HepG2 (cell line): ENCODE results near the gene BTBD19. TPM values are rescaled to one million over a fixed set of nuclear protein-coding genes. Genes with fewer than 3 reads are reported as not detected.
A peak's percentile ranks its signal among the peaks of the same experiment; 100 is the strongest.

Source experiments
- ATF7-NPFF ChIP-seq: sonication (generic); formaldehyde crosslinking; IDR thresholded peaks from 2 replicates; pipeline ENCODE4 v1.8.1; 2023; ENCODE audit warnings: mild to moderate bottlenecking, low read depth, missing genetic modification reagents, moderate library complexity
- FIP1L1 ChIP-seq: fragments of 200-400 bp; formaldehyde crosslinking; IDR thresholded peaks from 2 replicates; pipeline ENCODE4 v1.6.1; 2018; ENCODE audit warnings: low read depth, mild to moderate bottlenecking, low read length, moderate library complexity, borderline replicate concordance; ENCODE audit not compliant: insufficient read depth
- HOXA3 ChIP-seq: sonication (generic); formaldehyde crosslinking; IDR thresholded peaks from 2 replicates; pipeline ENCODE4 v1.5.0; 2020; ENCODE audit warnings: missing genetic modification reagents
- ISX ChIP-seq: sonication (generic); formaldehyde crosslinking; conservative IDR thresholded peaks from 2 replicates; pipeline ENCODE4 v1.5.0; 2020; ENCODE audit warnings: missing genetic modification reagents
- PLRG1 ChIP-seq: fragments of 450-650 bp; conservative IDR thresholded peaks from 2 replicates; pipeline ENCODE4 v1.6.1; 2016
- RFX1 ChIP-seq: fragments of 450-650 bp; IDR thresholded peaks from 2 replicates; pipeline ENCODE4 v1.6.1; 2017
- SNRNP70 ChIP-seq: fragments of 200-400 bp; formaldehyde crosslinking; IDR thresholded peaks from 2 replicates; pipeline ENCODE4 v1.6.1; 2017; ENCODE audit warnings: mild to moderate bottlenecking, low read depth, low read length, moderate library complexity
- ZBTB1 ChIP-seq: sonication (generic); formaldehyde crosslinking; IDR thresholded peaks from 2 replicates; pipeline ENCODE4 v1.4.0; 2020; ENCODE audit warnings: missing genetic modification reagents, borderline replicate concordance
- ZFP36L2 ChIP-seq: sonication (generic); formaldehyde crosslinking; IDR thresholded peaks from 2 replicates; pipeline ENCODE4 v1.4.0; 2020; ENCODE audit warnings: missing genetic modification reagents
- ZNF224 ChIP-seq: sonication (generic); formaldehyde crosslinking; IDR thresholded peaks from 2 replicates; pipeline ENCODE4 v1.5.0; 2020; ENCODE audit warnings: mild to moderate bottlenecking, missing genetic modification reagents
- ZNF530 ChIP-seq: sonication (generic); formaldehyde crosslinking; IDR thresholded peaks from 2 replicates; pipeline ENCODE4 v1.5.0; 2020; ENCODE audit warnings: low read depth, mild to moderate bottlenecking, missing genetic modification reagents
- ZNF546 ChIP-seq: sonication (generic); formaldehyde crosslinking; conservative IDR thresholded peaks from 2 replicates; pipeline ENCODE4 v1.8.1; 2023; ENCODE audit warnings: mild to moderate bottlenecking, missing genetic modification reagents
- ZNF547 ChIP-seq: sonication (generic); formaldehyde crosslinking; IDR thresholded peaks from 2 replicates; pipeline ENCODE4 v1.5.1; 2020; ENCODE audit warnings: mild to moderate bottlenecking, missing genetic modification reagents
- ZNF776 ChIP-seq: sonication (generic); formaldehyde crosslinking; IDR thresholded peaks from 2 replicates; pipeline ENCODE4 v1.4.0; 2020; ENCODE audit warnings: mild to moderate bottlenecking, missing genetic modification reagents
- polyA plus RNA-seq, 8 experiments: library from polyadenylated mRNA; depleted of rRNA in 3 of 8; stranded (reverse) in 7 of 8; unstranded in 1 of 8; fragments of >200 nt; fragmentation: Illumina TruSeq in 4 of 8; extraction: Trizol in 4 of 8; gene quantifications; 2 replicates each; pipeline versions ENCODE4 v1.2.1 to v1.2.3, GENCODE V29; 2011 to 2016; ENCODE audit warnings: low read depth in 4 of 8, missing spikeins in 1 of 8, mixed read lengths in 1 of 8; ENCODE audit not compliant: insufficient read depth in 1 of 8
- total RNA-seq, 5 experiments: library from RNA; depleted of rRNA; stranded (reverse); fragments of >200 nt; fragmentation: Illumina TruSeq; extraction: Trizol; gene quantifications; 2 replicates each; pipeline ENCODE4 v1.2.3, GENCODE V29; 2016; ENCODE audit warnings: low read depth in 1 of 5
- TF ChIP-seq, protein P1 (sequence below), 2 experiments: IDR thresholded peaks; 2 replicates each; pipeline ENCODE4 v1.6.1; 2011 to 2012; ENCODE audit warnings: low read length in 2 of 2, borderline replicate concordance in 1 of 2, low read depth in 1 of 2, mild to moderate bottlenecking in 1 of 2, moderate library complexity in 1 of 2
- TF ChIP-seq, protein P2 (sequence below): sonication (generic); formaldehyde crosslinking; IDR thresholded peaks from 2 replicates; pipeline ENCODE4 v1.5.0; 2020; ENCODE audit warnings: mild to moderate bottlenecking, missing genetic modification reagents
- TF ChIP-seq, protein P3 (sequence below): sonication (generic); formaldehyde crosslinking; IDR thresholded peaks from 2 replicates; pipeline ENCODE4 v1.4.0; 2020; ENCODE audit warnings: missing genetic modification reagents
- TF ChIP-seq, protein P4 (sequence below): sonication (generic); formaldehyde crosslinking; conservative IDR thresholded peaks from 2 replicates; pipeline ENCODE4 v1.4.0; 2020; ENCODE audit warnings: missing genetic modification reagents
- TF ChIP-seq, protein P5 (sequence below): sonication (generic); formaldehyde crosslinking; conservative IDR thresholded peaks from 2 replicates; pipeline ENCODE4 v1.8.0; 2022; ENCODE audit warnings: missing genetic modification reagents

BTBD19 gene
- total and polyA plus RNA-seq, 2 of the 13 experiments (the other 11 are each of a cell fraction or from before 2014, with no cell fraction given): 2.7 to 6.7 TPM

DNA sequence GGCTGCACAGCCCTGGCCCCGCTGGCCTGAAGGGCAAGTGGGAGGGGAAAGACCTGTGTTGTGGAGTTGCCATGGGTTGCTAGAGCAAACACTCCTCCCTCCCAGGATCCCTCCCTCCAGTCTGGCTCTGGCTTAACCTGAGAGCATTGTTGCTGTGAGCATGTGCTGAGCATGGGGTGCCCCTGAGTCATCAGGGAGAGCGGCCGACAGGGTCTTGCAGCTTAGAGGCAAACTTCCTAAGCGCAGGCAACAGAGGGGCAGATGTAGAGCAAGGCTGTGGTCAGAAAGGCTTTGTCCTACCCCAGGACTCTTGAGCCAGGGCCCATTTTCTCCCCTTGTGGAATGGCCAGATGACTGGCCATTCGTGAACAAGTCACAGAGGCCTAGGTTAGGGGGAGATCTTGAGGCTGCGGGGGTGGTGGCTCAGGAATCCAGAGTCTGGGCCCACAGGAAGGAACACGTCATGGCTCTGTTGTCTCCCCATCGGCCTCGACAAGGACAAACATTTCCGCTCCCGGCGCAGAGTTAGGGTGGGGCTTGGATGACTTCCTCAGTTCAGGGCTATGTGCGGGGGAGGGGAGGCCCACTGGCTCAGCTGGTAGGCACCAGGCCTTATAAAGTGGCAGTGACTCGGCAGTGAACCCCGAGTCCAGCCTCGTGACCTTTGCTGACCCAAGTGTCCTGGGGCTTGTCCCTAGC, 810 bp upstream of the BTBD19 start (continued):
- TF ChIP-seq, protein P1, sequence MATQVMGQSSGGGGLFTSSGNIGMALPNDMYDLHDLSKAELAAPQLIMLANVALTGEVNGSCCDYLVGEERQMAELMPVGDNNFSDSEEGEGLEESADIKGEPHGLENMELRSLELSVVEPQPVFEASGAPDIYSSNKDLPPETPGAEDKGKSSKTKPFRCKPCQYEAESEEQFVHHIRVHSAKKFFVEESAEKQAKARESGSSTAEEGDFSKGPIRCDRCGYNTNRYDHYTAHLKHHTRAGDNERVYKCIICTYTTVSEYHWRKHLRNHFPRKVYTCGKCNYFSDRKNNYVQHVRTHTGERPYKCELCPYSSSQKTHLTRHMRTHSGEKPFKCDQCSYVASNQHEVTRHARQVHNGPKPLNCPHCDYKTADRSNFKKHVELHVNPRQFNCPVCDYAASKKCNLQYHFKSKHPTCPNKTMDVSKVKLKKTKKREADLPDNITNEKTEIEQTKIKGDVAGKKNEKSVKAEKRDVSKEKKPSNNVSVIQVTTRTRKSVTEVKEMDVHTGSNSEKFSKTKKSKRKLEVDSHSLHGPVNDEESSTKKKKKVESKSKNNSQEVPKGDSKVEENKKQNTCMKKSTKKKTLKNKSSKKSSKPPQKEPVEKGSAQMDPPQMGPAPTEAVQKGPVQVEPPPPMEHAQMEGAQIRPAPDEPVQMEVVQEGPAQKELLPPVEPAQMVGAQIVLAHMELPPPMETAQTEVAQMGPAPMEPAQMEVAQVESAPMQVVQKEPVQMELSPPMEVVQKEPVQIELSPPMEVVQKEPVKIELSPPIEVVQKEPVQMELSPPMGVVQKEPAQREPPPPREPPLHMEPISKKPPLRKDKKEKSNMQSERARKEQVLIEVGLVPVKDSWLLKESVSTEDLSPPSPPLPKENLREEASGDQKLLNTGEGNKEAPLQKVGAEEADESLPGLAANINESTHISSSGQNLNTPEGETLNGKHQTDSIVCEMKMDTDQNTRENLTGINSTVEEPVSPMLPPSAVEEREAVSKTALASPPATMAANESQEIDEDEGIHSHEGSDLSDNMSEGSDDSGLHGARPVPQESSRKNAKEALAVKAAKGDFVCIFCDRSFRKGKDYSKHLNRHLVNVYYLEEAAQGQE (IDR thresholded peaks at IDR 0.05; ENCODE audit: borderline replicate concordance in 1 of 2, low read depth in 1 of 2, low read length in 2 of 2): no peak
- TF ChIP-seq SNRNP70: no peak
- no peak for TF ChIP-seq ZNF530 (CRISPR knock-in tag)
- TF ChIP-seq, protein P2, sequence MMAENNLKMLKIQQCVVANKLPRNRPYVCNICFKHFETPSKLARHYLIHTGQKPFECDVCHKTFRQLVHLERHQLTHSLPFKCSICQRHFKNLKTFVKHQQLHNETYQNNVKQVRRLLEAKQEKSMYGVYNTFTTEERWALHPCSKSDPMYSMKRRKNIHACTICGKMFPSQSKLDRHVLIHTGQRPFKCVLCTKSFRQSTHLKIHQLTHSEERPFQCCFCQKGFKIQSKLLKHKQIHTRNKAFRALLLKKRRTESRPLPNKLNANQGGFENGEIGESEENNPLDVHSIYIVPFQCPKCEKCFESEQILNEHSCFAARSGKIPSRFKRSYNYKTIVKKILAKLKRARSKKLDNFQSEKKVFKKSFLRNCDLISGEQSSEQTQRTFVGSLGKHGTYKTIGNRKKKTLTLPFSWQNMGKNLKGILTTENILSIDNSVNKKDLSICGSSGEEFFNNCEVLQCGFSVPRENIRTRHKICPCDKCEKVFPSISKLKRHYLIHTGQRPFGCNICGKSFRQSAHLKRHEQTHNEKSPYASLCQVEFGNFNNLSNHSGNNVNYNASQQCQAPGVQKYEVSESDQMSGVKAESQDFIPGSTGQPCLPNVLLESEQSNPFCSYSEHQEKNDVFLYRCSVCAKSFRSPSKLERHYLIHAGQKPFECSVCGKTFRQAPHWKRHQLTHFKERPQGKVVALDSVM (CRISPR knock-in tag): peak; percentile 67
- TF ChIP-seq FIP1L1: no peak
- TF ChIP-seq, protein P3, sequence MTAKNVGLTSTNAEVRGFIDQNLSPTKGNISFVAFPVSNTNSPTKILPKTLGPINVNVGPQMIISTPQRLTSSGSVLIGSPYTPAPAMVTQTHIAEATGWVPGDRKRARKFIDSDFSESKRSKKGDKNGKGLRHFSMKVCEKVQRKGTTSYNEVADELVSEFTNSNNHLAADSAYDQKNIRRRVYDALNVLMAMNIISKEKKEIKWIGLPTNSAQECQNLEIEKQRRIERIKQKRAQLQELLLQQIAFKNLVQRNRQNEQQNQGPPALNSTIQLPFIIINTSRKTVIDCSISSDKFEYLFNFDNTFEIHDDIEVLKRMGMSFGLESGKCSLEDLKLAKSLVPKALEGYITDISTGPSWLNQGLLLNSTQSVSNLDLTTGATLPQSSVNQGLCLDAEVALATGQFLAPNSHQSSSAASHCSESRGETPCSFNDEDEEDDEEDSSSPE (CRISPR knock-in tag): peak; percentile 75
- no peak for TF ChIP-seq ZNF546 (CRISPR knock-in tag)
- no peak for TF ChIP-seq ZFP36L2 (CRISPR knock-in tag)
- TF ChIP-seq ZNF776 (CRISPR knock-in tag): no peak
- TF ChIP-seq, protein P4, sequence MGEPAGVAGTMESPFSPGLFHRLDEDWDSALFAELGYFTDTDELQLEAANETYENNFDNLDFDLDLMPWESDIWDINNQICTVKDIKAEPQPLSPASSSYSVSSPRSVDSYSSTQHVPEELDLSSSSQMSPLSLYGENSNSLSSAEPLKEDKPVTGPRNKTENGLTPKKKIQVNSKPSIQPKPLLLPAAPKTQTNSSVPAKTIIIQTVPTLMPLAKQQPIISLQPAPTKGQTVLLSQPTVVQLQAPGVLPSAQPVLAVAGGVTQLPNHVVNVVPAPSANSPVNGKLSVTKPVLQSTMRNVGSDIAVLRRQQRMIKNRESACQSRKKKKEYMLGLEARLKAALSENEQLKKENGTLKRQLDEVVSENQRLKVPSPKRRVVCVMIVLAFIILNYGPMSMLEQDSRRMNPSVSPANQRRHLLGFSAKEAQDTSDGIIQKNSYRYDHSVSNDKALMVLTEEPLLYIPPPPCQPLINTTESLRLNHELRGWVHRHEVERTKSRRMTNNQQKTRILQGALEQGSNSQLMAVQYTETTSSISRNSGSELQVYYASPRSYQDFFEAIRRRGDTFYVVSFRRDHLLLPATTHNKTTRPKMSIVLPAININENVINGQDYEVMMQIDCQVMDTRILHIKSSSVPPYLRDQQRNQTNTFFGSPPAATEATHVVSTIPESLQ (CRISPR knock-in tag): 0 out of 2 replicates have a peak, but pooled peaks have one; percentile 18
- peak; percentile 98 for TF ChIP-seq RFX1
- TF ChIP-seq ZNF224 (CRISPR knock-in tag): no peak; the same call in 1 of the 2 replicates
- TF ChIP-seq ZNF547 (CRISPR knock-in tag): no peak; the same call in 1 of the 2 replicates
- TF ChIP-seq PLRG1: no peak
- no peak for TF ChIP-seq ZBTB1 (CRISPR knock-in tag)
- TF ChIP-seq ATF7-NPFF (CRISPR knock-in tag): peak; percentile 48
- TF ChIP-seq, protein P5, sequence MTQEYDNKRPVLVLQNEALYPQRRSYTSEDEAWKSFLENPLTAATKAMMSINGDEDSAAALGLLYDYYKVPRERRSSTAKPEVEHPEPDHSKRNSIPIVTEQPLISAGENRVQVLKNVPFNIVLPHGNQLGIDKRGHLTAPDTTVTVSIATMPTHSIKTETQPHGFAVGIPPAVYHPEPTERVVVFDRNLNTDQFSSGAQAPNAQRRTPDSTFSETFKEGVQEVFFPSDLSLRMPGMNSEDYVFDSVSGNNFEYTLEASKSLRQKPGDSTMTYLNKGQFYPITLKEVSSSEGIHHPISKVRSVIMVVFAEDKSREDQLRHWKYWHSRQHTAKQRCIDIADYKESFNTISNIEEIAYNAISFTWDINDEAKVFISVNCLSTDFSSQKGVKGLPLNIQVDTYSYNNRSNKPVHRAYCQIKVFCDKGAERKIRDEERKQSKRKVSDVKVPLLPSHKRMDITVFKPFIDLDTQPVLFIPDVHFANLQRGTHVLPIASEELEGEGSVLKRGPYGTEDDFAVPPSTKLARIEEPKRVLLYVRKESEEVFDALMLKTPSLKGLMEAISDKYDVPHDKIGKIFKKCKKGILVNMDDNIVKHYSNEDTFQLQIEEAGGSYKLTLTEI (CRISPR knock-in tag): no peak
- TF ChIP-seq HOXA3: peak; percentile 59; the same call in 1 of the 2 replicates
- TF ChIP-seq ISX (CRISPR knock-in tag): no peak
